GM12801 (cell line): ENCODE data around the gene ODAD2.

Experiments
- CTCF ChIP-seq: IDR thresholded peaks from one replicate; pipeline ENCODE4 v1.5.1; 2011; ENCODE audit warnings: control low read depth; ENCODE audit not compliant: insufficient read length; ENCODE audit errors: extremely low read depth

ODAD2 gene

GRCh38 chr10:27878281-27878680, 120.6 kb downstream of the ODAD2 start:
- no peak for TF ChIP-seq CTCF

GRCh38 chr10:27865221-27865635, 133.7 kb downstream of the ODAD2 start:
- no peak for TF ChIP-seq CTCF

DNA sequence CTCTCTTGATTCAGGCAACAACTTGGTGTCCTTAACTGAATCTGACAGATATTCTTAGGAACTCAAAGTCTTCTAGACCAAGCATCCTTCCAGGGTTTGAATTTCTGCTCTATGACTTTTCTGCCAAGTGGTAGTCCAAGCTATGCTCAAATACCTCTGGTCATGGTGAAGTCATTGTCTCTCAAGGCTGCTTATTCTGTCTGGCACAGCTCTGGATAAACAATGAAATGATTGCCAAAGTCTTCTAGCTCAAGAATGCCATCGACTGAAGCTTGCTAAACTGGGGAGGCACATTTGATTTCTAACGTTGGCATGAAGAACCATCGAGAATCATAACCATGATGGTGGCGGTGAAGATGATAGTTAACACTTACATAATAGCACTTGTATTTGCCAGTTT, 137.1 kb downstream of the ODAD2 start:
- TF ChIP-seq CTCF: no peak

DNA sequence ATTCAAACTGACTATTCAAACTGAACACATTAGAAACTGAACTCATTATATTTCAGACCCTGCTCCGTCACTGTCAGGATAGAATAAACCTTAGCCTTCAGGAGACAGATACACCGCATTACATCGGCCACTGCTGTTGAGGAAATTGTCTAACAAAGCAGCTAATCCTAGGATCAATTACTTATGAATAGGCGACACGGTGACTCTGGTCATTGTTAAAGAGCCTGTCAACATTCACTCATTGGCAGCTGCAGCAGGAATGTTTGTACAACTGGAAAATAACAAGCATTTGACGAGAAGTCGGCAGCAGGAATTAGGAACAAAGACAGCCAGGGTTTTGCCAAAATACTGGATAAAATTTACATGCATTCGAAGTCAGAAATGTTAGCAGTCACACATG, 141.3 kb downstream of the ODAD2 start:
- TF ChIP-seq CTCF: no peak

GRCh38 chr10:27844223-27844622, 154.7 kb downstream of the ODAD2 start:
- no peak for TF ChIP-seq CTCF

- TF ChIP-seq CTCF: no peak
Observed at GRCh38 chr10:27838901-27839300, 160.0 kb downstream of the ODAD2 start.

GRCh38 chr10:27838361-27838760, 160.5 kb downstream of the ODAD2 start:
- no peak for TF ChIP-seq CTCF

GRCh38 chr10:27834476-27834875, 164.4 kb downstream of the ODAD2 start:
- TF ChIP-seq CTCF: no peak
